HCT116 (cell line): ENCODE measurements around the gene TNFRSF18. TPM values are rescaled to one million over a fixed set of nuclear protein-coding genes. Genes with fewer than 3 reads are reported as not detected.

Source experiments
- ATAC-seq: fragments of 200-7000 bp; cut with Tn5 transposase; 2 replicates; pipeline ENCODE4 v1.9.1; 2020; ENCODE audit warnings: mild to moderate bottlenecking, moderate library complexity
- BruUV-seq: library from RNA; stranded (reverse); fragments of 400-500 nt; replicated peaks from 2 replicates; lab custom pipeline; 2021; lab: Mats Ljungman, UMichigan
- CTCF ChIA-PET: fragments of 300-600 bp; sonication (Branson Sonifier 250); formaldehyde crosslinking; loops from one replicate; lab custom pipeline; 2021; ENCODE audit warnings: antibody characterized with exemption; lab: Charles Lee
- POLR2A ChIA-PET: fragments of 300-600, 350-600 bp; sonication (Branson Sonifier 250); formaldehyde crosslinking; loops from one replicate; lab custom pipeline; 2021; ENCODE audit warnings: antibody characterized with exemption; lab: Charles Lee
- RAD21 ChIA-PET, 2 experiments: fragments of 300-600 bp; sonication (Branson Sonifier 250); formaldehyde crosslinking; loops; one replicate each; lab custom pipeline; 2023; ENCODE audit warnings: low total read pairs in 2 of 2; ENCODE audit not compliant: uncharacterized antibody in 2 of 2, unreplicated experiment in 2 of 2, low non-redundant PET in 1 of 2; lab: Charles Lee
- DNase-seq: peaks from one replicate; pipeline ENCODE4 v3.0.0-alpha.2; 2010; ENCODE audit warnings: low read depth, low spot score
- H2AFZ ChIP-seq: fragments of 200-600 bp; shearing (Covaris generic), sonication (generic); 2 replicates; pipeline ENCODE4 v1.6.1; 2017; ENCODE audit warnings: low read depth, mixed run types, mixed read lengths, antibody characterized with exemption, low read length; ENCODE audit not compliant: poor library complexity, severe bottlenecking
- H3K27ac ChIP-seq: 2 replicates; pipeline ENCODE4 v1.5.1; 2012; ENCODE audit warnings: low read depth, low read length
- H3K27me3 ChIP-seq: fragments of 200-600 bp; sonication (generic); 2 replicates; pipeline ENCODE4 v1.6.1; 2016; ENCODE audit warnings: mixed run types, low read length, mixed read lengths; ENCODE audit not compliant: insufficient read depth
- H3K36me3 ChIP-seq, 2 experiments: fragments of 200-500 bp in 1 of 2; fragments of 200-600 bp in 1 of 2; sonication (Bioruptor generic) in 1 of 2; sonication (generic) in 1 of 2; 2 replicates each; pipeline versions ENCODE4 v1.5.1 to v1.6.1; 2014 to 2016; ENCODE audit warnings: low read length in 2 of 2, inconsistent platforms in 1 of 2, mixed read lengths in 1 of 2, mixed run types in 1 of 2; ENCODE audit not compliant: insufficient read depth in 2 of 2, control insufficient read depth in 1 of 2
- H3K4me1 ChIP-seq, 2 experiments: fragments of 200-600 bp in 1 of 2; sonication (generic) in 1 of 2; 2 replicates each; pipeline versions ENCODE4 v1.5.1 to v1.6.1; 2012 to 2017; ENCODE audit warnings: low read length in 2 of 2, inconsistent platforms in 1 of 2, mild to moderate bottlenecking in 1 of 2, mixed read lengths in 1 of 2, mixed run types in 1 of 2, moderate library complexity in 1 of 2; ENCODE audit not compliant: insufficient read depth in 2 of 2, control insufficient read depth in 1 of 2
- H3K4me2 ChIP-seq: fragments of 200-600 bp; sonication (generic); 2 replicates; pipeline ENCODE4 v1.6.1; 2017; ENCODE audit warnings: mixed run types, low read length, mixed read lengths
- H3K4me3 ChIP-seq, 2 experiments: fragments of 200-600 bp in 1 of 2; sonication (generic) in 1 of 2; replicated peaks in 1 of 2; 2 replicates each; pipeline ENCODE4 v1.5.1; 2011 to 2016; ENCODE audit warnings: low read length in 2 of 2, control low read depth in 1 of 2, low read depth in 1 of 2, mild to moderate bottlenecking in 1 of 2, mixed read lengths in 1 of 2, mixed run types in 1 of 2
- H3K79me2 ChIP-seq: fragments of 200-600 bp; sonication (generic); 2 replicates; pipeline ENCODE4 v1.6.1; 2017; ENCODE audit warnings: mild to moderate bottlenecking, mixed run types, low read length, moderate library complexity, mixed read lengths; ENCODE audit not compliant: insufficient read depth
- H3K9ac ChIP-seq: fragments of 200-600 bp; sonication (generic); 2 replicates; pipeline ENCODE4 v1.6.1; 2016; ENCODE audit warnings: low read length, mixed read lengths
- H3K9me2 ChIP-seq: fragments of 200-600 bp; sonication (generic), shearing (Covaris generic); 2 replicates; pipeline ENCODE4 v1.6.1; 2017; ENCODE audit warnings: mixed run types, mild to moderate bottlenecking, moderate library complexity; ENCODE audit not compliant: insufficient read depth
- H3K9me3 ChIP-seq, 2 experiments: fragments of 200-500 bp in 1 of 2; fragments of 200-600 bp in 1 of 2; sonication (Bioruptor generic) in 1 of 2; sonication (generic) in 1 of 2; 2 replicates each; pipeline ENCODE4 v1.6.1; 2014 to 2017; ENCODE audit warnings: low read length in 2 of 2, mixed read lengths in 2 of 2, inconsistent platforms in 1 of 2, low read depth in 1 of 2, mild to moderate bottlenecking in 1 of 2, mixed run types in 1 of 2, moderate library complexity in 1 of 2; ENCODE audit not compliant: control insufficient read depth in 1 of 2, insufficient read depth in 1 of 2
- H4K20me1 ChIP-seq: fragments of 200-600 bp; sonication (generic), shearing (Covaris generic); 2 replicates; pipeline ENCODE4 v1.6.1; 2017; ENCODE audit warnings: mixed run types, mild to moderate bottlenecking, moderate library complexity; ENCODE audit not compliant: insufficient read depth
- CBX3 ChIP-seq: IDR thresholded peaks from 2 replicates; pipeline ENCODE4 v1.6.1; 2012; ENCODE audit warnings: low read depth
- CEBPB ChIP-seq: IDR thresholded peaks from 2 replicates; pipeline ENCODE4 v1.6.1; 2012; ENCODE audit warnings: low read depth
- EGR1 ChIP-seq: IDR thresholded peaks from 2 replicates; pipeline ENCODE4 v1.6.1; 2012; ENCODE audit warnings: low read depth
- ELF1 ChIP-seq: IDR thresholded peaks from 2 replicates; pipeline ENCODE4 v1.6.1; 2012; ENCODE audit warnings: low read depth, borderline replicate concordance
- EZH2 ChIP-seq: fragments of 200-600 bp; sonication (generic); IDR thresholded peaks from 2 replicates; pipeline ENCODE4 v1.6.1; 2017; ENCODE audit warnings: antibody characterized with exemption, mixed run types
- EZH2phosphoT487 ChIP-seq: fragments of 200-600 bp; IDR thresholded peaks from 2 replicates; pipeline ENCODE4 v1.6.1; 2018; ENCODE audit warnings: antibody characterized with exemption, borderline replicate concordance
- FOSL1 ChIP-seq: IDR thresholded peaks from 2 replicates; pipeline ENCODE4 v1.6.1; 2012; ENCODE audit warnings: low read depth
- JUND ChIP-seq: IDR thresholded peaks from 2 replicates; pipeline ENCODE4 v1.6.1; 2012
- POLR2A ChIP-seq: IDR thresholded peaks from 2 replicates; pipeline ENCODE4 v1.7.0; 2011; ENCODE audit warnings: borderline replicate concordance; ENCODE audit not compliant: insufficient read depth, insufficient read length; ENCODE audit errors: extremely low read depth
- RAD21 ChIP-seq: IDR thresholded peaks from 2 replicates; pipeline ENCODE4 v1.6.1; 2012; ENCODE audit warnings: low read depth, mild to moderate bottlenecking
- SIN3A ChIP-seq: IDR thresholded peaks from 2 replicates; pipeline ENCODE4 v1.6.1; 2012; ENCODE audit warnings: low read depth
- SRF ChIP-seq: IDR thresholded peaks from 2 replicates; pipeline ENCODE4 v1.6.1; 2012; ENCODE audit warnings: low read depth
- TCF7L2 ChIP-seq: IDR thresholded peaks from 2 replicates; pipeline ENCODE4 v1.7.0; 2011; ENCODE audit warnings: borderline replicate concordance, inconsistent platforms; ENCODE audit not compliant: insufficient read depth, insufficient read length; ENCODE audit errors: extremely low read depth
- YY1 ChIP-seq: IDR thresholded peaks from 2 replicates; pipeline ENCODE4 v1.6.1; 2011; ENCODE audit warnings: low read length, low read depth, moderate library complexity, mild to moderate bottlenecking; ENCODE audit not compliant: insufficient replicate concordance; ENCODE audit errors: extremely low read depth
- ZFX ChIP-seq: fragments of 450-650 bp; IDR thresholded peaks from 2 replicates; pipeline ENCODE4 v1.6.1; 2017
- ZNF274 ChIP-seq: fragments of 200-500 bp; sonication (Bioruptor generic); IDR thresholded peaks from 2 replicates; pipeline ENCODE4 v1.6.1; 2014; ENCODE audit warnings: mild to moderate bottlenecking, low read depth, low read length, inconsistent platforms
- intact Hi-C: fragments of 100-400 bp; cut with micrococcal nuclease; formaldehyde crosslinking; loops from 2 replicates; pipeline ENCODE4 v1.10.0; 2022
- total RNA-seq: library from RNA; stranded (reverse); gene quantifications from one replicate; pipeline ENCODE4 v1.2.1, GENCODE V29; 2021; ENCODE audit not compliant: unreplicated experiment
- TF ChIP-seq, protein P1 (sequence below), 3 experiments: fragments of 200-600 bp in 1 of 3; sonication (generic) in 1 of 3; IDR thresholded peaks in 2 of 3; conservative IDR thresholded peaks in 1 of 3; 2 replicates each; pipeline ENCODE4 v1.5.1; 2012 to 2017; ENCODE audit warnings: low read depth in 2 of 3, low read length in 2 of 3, antibody characterized with exemption in 1 of 3, borderline replicate concordance in 1 of 3, control low read depth in 1 of 3, mild to moderate bottlenecking in 1 of 3, mixed read lengths in 1 of 3, mixed run types in 1 of 3, moderate library complexity in 1 of 3; ENCODE audit not compliant: insufficient read depth in 1 of 3
- TF ChIP-seq, protein P2 (sequence below): IDR thresholded peaks from 2 replicates; pipeline ENCODE4 v1.6.1; 2011; ENCODE audit warnings: mild to moderate bottlenecking, low read length, moderate library complexity; ENCODE audit not compliant: insufficient replicate concordance; ENCODE audit errors: extremely low read depth

TNFRSF18 gene
- total RNA-seq, 1 experiment from 2014 or later: 56.2 TPM

DNA sequence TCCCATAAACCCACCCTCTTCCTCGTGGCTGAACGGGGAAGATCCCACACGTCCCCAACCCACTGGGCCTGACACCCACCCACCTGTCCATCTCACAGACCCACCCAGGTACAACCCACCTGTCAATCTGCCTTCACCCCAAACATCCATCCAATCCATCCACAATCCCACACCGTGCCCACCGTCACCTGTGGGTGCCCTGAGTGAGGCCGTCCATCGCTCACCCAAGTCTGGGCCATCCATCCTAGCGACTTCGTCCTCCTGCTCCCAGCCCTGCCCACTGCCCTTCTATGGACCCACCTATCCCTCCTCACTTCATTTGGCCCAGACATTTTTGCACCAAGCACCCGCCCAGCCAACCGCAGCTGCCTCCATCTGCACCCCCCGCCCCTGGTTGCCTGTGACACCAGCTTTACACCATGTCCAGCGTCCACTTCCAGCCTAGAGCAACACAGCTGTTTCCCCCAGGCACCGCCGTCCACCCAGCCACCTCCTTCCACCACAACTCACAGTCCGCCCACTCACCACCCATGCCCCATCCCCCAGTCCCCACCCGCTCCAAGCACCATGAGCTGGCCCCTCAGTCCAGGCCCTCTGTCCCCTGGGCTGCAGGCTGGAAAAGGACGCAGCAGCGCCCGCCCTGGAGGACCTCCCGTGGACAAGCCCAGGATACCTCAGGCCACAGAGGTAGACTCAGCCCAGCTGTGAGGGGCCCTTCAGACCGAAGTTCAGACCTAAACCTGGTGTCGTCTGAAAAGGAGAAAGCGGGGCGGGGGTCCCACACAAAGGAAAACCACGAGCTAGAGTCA, 25.1 kb downstream of the TNFRSF18 start:
- Histone ChIP-seq H3K79me2 (no peaks in the 10 kb centered on the region), H3K9ac (no peak overlapping the region), H3K36me3 (no peaks in the 10 kb centered on the region), H3K9me2 (no peaks in the 10 kb centered on the region), H3K27ac (no peak overlapping the region), H3K4me1 (peaks cover 2 to 7% of the 10 kb centered on the region in 2 experiments; a peak in 1 of 4 replicates), H4K20me1 (no peaks in the 10 kb centered on the region), H3K27me3 (no peaks in the 10 kb centered on the region), H3K9me3 (no peaks in the 10 kb centered on the region), H3K4me3 (no peak overlapping the region), H2AFZ (no peak overlapping the region), H3K4me2 (no peak overlapping the region)
- DNase-seq: no peak
- CTCF ChIA-PET: no interaction called here
- RAD21 ChIA-PET: no interaction called here
- POLR2A ChIA-PET: no interaction called here
- TF ChIP-seq EZH2phosphoT487 (no peak), ZFX (no peak), EGR1 (no peak), ELF1 (no peak), SIN3A (no peak), ZNF274 (no peak), CEBPB (no peak), JUND (no peak), SRF (no peak), RAD21 (no peak), EZH2 (no peak), CBX3 (no peak), YY1 (no peak), TCF7L2 (no peak), FOSL1 (no peak), POLR2A (no peak)
- TF ChIP-seq, protein P1, sequence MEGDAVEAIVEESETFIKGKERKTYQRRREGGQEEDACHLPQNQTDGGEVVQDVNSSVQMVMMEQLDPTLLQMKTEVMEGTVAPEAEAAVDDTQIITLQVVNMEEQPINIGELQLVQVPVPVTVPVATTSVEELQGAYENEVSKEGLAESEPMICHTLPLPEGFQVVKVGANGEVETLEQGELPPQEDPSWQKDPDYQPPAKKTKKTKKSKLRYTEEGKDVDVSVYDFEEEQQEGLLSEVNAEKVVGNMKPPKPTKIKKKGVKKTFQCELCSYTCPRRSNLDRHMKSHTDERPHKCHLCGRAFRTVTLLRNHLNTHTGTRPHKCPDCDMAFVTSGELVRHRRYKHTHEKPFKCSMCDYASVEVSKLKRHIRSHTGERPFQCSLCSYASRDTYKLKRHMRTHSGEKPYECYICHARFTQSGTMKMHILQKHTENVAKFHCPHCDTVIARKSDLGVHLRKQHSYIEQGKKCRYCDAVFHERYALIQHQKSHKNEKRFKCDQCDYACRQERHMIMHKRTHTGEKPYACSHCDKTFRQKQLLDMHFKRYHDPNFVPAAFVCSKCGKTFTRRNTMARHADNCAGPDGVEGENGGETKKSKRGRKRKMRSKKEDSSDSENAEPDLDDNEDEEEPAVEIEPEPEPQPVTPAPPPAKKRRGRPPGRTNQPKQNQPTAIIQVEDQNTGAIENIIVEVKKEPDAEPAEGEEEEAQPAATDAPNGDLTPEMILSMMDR (IDR thresholded peaks at IDR 0.05 in 2 of 3, conservative IDR thresholded peaks at IDR 0.05 in 1 of 3; ENCODE audit: borderline replicate concordance in 1 of 3, insufficient read depth in 1 of 3, low read depth in 2 of 3, low read length in 2 of 3): no peak
- TF ChIP-seq, protein P2, sequence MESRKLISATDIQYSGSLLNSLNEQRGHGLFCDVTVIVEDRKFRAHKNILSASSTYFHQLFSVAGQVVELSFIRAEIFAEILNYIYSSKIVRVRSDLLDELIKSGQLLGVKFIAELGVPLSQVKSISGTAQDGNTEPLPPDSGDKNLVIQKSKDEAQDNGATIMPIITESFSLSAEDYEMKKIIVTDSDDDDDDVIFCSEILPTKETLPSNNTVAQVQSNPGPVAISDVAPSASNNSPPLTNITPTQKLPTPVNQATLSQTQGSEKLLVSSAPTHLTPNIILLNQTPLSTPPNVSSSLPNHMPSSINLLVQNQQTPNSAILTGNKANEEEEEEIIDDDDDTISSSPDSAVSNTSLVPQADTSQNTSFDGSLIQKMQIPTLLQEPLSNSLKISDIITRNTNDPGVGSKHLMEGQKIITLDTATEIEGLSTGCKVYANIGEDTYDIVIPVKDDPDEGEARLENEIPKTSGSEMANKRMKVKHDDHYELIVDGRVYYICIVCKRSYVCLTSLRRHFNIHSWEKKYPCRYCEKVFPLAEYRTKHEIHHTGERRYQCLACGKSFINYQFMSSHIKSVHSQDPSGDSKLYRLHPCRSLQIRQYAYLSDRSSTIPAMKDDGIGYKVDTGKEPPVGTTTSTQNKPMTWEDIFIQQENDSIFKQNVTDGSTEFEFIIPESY: no peak
- BruUV-seq: no TSS peak
- intact Hi-C loops: no loop called here
- ATAC-seq: no peak
